Neural cell (in vitro differentiated cells): ENCODE data around the gene ZFC3H1. TPM values are rescaled to one million over a fixed set of nuclear protein-coding genes. Genes with fewer than 3 reads are reported as not detected.
A peak's percentile ranks its signal among the peaks of the same experiment; 100 is the strongest.

ENCODE experiments used
- H2AFZ ChIP-seq: fragments of 200-600, 300-800 bp; sonication (generic), shearing (Covaris generic); 2 replicates; pipeline ENCODE4 v1.6.0; 2014; ENCODE audit warnings: low read depth, mild to moderate bottlenecking, antibody characterized with exemption, low read length, moderate library complexity
- H3F3A ChIP-seq: fragments of 200-600 bp; shearing (Covaris generic); 2 replicates; pipeline ENCODE4 v1.6.1; 2016; ENCODE audit warnings: mild to moderate bottlenecking, moderate library complexity, mixed read lengths, antibody characterized with exemption, low read length; ENCODE audit not compliant: insufficient read depth, poor library complexity, severe bottlenecking
- H3K27ac ChIP-seq: fragments of 200-600, 300-800 bp; sonication (generic), shearing (Covaris generic); 2 replicates; pipeline ENCODE4 v1.5.1; 2014; ENCODE audit warnings: mild to moderate bottlenecking, low read length, moderate library complexity
- H3K27me3 ChIP-seq: fragments of 300-800, 200-600 bp; sonication (generic), shearing (Covaris generic); 2 replicates; pipeline ENCODE4 v1.6.0; 2014; ENCODE audit warnings: mild to moderate bottlenecking, low read depth, low read length, moderate library complexity; ENCODE audit not compliant: insufficient read depth
- H3K36me3 ChIP-seq: fragments of 300-800, 200-600 bp; sonication (generic), shearing (Covaris generic); 2 replicates; pipeline ENCODE4 v1.5.1; 2014; ENCODE audit warnings: mild to moderate bottlenecking, antibody characterized with exemption, low read length, moderate library complexity; ENCODE audit not compliant: insufficient read depth
- H3K4me2 ChIP-seq: fragments of 300-800, 200-600 bp; sonication (generic), shearing (Covaris generic); 2 replicates; pipeline ENCODE4 v1.6.0; 2014; ENCODE audit warnings: mild to moderate bottlenecking, low read length
- H3K4me3 ChIP-seq: fragments of 300-800, 200-600 bp; sonication (generic), shearing (Covaris generic); 2 replicates; pipeline ENCODE4 v1.5.1; 2014; ENCODE audit warnings: mild to moderate bottlenecking, low read length, moderate library complexity
- H3K79me2 ChIP-seq: fragments of 200-600 bp; shearing (Covaris generic); replicated peaks from 2 replicates; pipeline ENCODE4 v1.6.0; 2014; ENCODE audit warnings: mild to moderate bottlenecking, low read length, moderate library complexity; ENCODE audit not compliant: insufficient read depth
- H3K9ac ChIP-seq: fragments of 300-800, 200-600 bp; sonication (generic), shearing (Covaris generic); 2 replicates; pipeline ENCODE4 v1.6.1; 2016; ENCODE audit warnings: mild to moderate bottlenecking, low read length, mixed read lengths
- H3K9me2 ChIP-seq: fragments of 200-600 bp; shearing (Covaris generic); 2 replicates; pipeline ENCODE4 v1.6.1; 2016; ENCODE audit warnings: mild to moderate bottlenecking, low read length, mixed read lengths; ENCODE audit not compliant: insufficient read depth
- H3K9me3 ChIP-seq: fragments of 200-600, 300-800 bp; sonication (generic), shearing (Covaris generic); 2 replicates; pipeline ENCODE4 v1.6.1; 2016; ENCODE audit warnings: mild to moderate bottlenecking, mixed run types, low read length, moderate library complexity, mixed read lengths
- H4K20me1 ChIP-seq: fragments of 200-600 bp; shearing (Covaris generic); 2 replicates; pipeline ENCODE4 v1.6.1; 2016; ENCODE audit warnings: mild to moderate bottlenecking, mixed run types; ENCODE audit not compliant: insufficient read depth
- CTCF ChIP-seq: fragments of 450-650 bp; IDR thresholded peaks from 2 replicates; pipeline ENCODE4 v1.5.1; 2014; ENCODE audit warnings: antibody characterized with exemption, mild to moderate bottlenecking, moderate library complexity; ENCODE audit not compliant: poor library complexity, severe bottlenecking
- EP300 ChIP-seq: fragments of 450-650 bp; conservative IDR thresholded peaks from 2 replicates; pipeline ENCODE4 v1.6.1; 2014; ENCODE audit warnings: antibody characterized with exemption, mild to moderate bottlenecking, moderate library complexity; ENCODE audit not compliant: poor library complexity, severe bottlenecking
- EZH2 ChIP-seq: fragments of 200-600, 300-800 bp; shearing (Covaris generic), sonication (generic); IDR thresholded peaks from 2 replicates; pipeline ENCODE4 v1.6.1; 2014; ENCODE audit warnings: antibody characterized with exemption, low read length, borderline replicate concordance, mild to moderate bottlenecking; ENCODE audit not compliant: insufficient read depth, poor library complexity, severe bottlenecking
- MXI1 ChIP-seq: fragments of 450-650 bp; conservative IDR thresholded peaks from 2 replicates; pipeline ENCODE4 v1.6.1; 2014; ENCODE audit warnings: antibody characterized with exemption, mild to moderate bottlenecking; ENCODE audit not compliant: poor library complexity, severe bottlenecking
- POLR2AphosphoS5 ChIP-seq: IDR thresholded peaks from 2 replicates; pipeline ENCODE4 v1.6.1; 2012
- RAD21 ChIP-seq: fragments of 450-650 bp; conservative IDR thresholded peaks from 2 replicates; pipeline ENCODE4 v1.6.1; 2014; ENCODE audit warnings: antibody characterized with exemption, mild to moderate bottlenecking, moderate library complexity
- REST ChIP-seq: IDR thresholded peaks from 2 replicates; pipeline ENCODE4 v1.6.1; 2012; ENCODE audit warnings: borderline replicate concordance
- SMC3 ChIP-seq: fragments of 450-650 bp; conservative IDR thresholded peaks from 2 replicates; pipeline ENCODE4 v1.6.1; 2014; ENCODE audit warnings: antibody characterized with exemption, mild to moderate bottlenecking, moderate library complexity; ENCODE audit not compliant: poor library complexity
- TAF1 ChIP-seq: IDR thresholded peaks from 2 replicates; pipeline ENCODE4 v1.6.1; 2012; ENCODE audit warnings: low read depth
- polyA minus RNA-seq: library from RNA; depleted of rRNA, polyadenylated mRNA; stranded (reverse); fragments of >200 nt; gene quantifications from 2 replicates; pipeline ENCODE4 v1.2.3, GENCODE V29; 2014
- polyA plus RNA-seq: library from polyadenylated mRNA; depleted of rRNA; stranded (reverse); fragments of >200 nt; gene quantifications from 2 replicates; pipeline ENCODE4 v1.2.3, GENCODE V29; 2014

ZFC3H1 gene
- polyA plus RNA-seq (45.5 and 70.2 TPM in 2 replicates), polyA minus RNA-seq (61.8 and 77.2 TPM in 2 replicates)

GRCh38 chr12:71663561-71664410, at the start of gene ZFC3H1, which contains the start of gene THAP2:
Gene ZFC3H1, minus strand, starts transcription at chr12:71663848. Its CDS starts 238 bp downstream, at chr12:71663610.
Gene THAP2, plus strand, starts transcription at chr12:71664301. Its CDS starts 209 bp downstream, at chr12:71664510.
- no peaks in the 10 kb centered on the region for H3F3A ChIP-seq
- H3K4me2 ChIP-seq, result peak within 1 kb of the TSS; percentile 94
- peak within 1 kb of the TSS; percentile 95 for H2AFZ ChIP-seq
- no peaks in the 10 kb centered on the region for H3K36me3 ChIP-seq
- peaks cover 51% of the 10 kb centered on the region for H3K79me2 ChIP-seq
- H3K27me3 ChIP-seq, result no peaks in the 10 kb centered on the region
- H3K4me3 ChIP-seq, result peak within 1 kb of the TSS; percentile 82
- peak within 1 kb of the TSS; percentile 98 for H3K27ac ChIP-seq
- TF ChIP-seq MXI1, result peak; percentile 31
- TF ChIP-seq CTCF, result peak; percentile 60
- no peak for TF ChIP-seq RAD21
- peak; percentile 97 for TF ChIP-seq POLR2AphosphoS5
- no peak for TF ChIP-seq EZH2
- TF ChIP-seq REST, result no peak
- TF ChIP-seq SMC3, result no peak
- TF ChIP-seq TAF1, result no peak
- TF ChIP-seq EP300, result peak; percentile 58
- peak within 1 kb of the TSS; percentile 97 for H3K9ac ChIP-seq
- H4K20me1 ChIP-seq, result no peaks in the 10 kb centered on the region
- H3K9me3 ChIP-seq, result no peaks in the 10 kb centered on the region
- no peaks in the 10 kb centered on the region for H3K9me2 ChIP-seq

- H3K4me2 ChIP-seq, result no peak overlapping the region
- no peaks in the 10 kb centered on the region for H3K27me3 ChIP-seq
- H3K27ac ChIP-seq, result no peak overlapping the region
- H3K36me3 ChIP-seq, result no peaks in the 10 kb centered on the region
- no peaks in the 10 kb centered on the region for H3K9me2 ChIP-seq
- no peaks in the 10 kb centered on the region for H3K79me2 ChIP-seq
- H3K9me3 ChIP-seq, result no peaks in the 10 kb centered on the region
- H3F3A ChIP-seq, result no peaks in the 10 kb centered on the region
- H4K20me1 ChIP-seq, result no peaks in the 10 kb centered on the region
- no peak overlapping the region for H3K4me3 ChIP-seq
- no peak for TF ChIP-seq POLR2AphosphoS5
- no peak for TF ChIP-seq MXI1
- no peak for TF ChIP-seq EZH2
- TF ChIP-seq CTCF, result no peak
- no peak overlapping the region for H2AFZ ChIP-seq
- no peak overlapping the region for H3K9ac ChIP-seq
Observed at GRCh38 chr12:71710276-71711125, 46.9 kb upstream of the ZFC3H1 start.
